Measurements from ENCODE around the gene TMEM120B.

GRCh38 chr12:121705514-121705913, 7.0 kb upstream of the TMEM120B start:
- TF ChIP-seq CTCF (conservative IDR thresholded peaks at IDR 0.05; ENCODE audit: low read depth, low read length), result no peak
- TF ChIP-seq MAFK (IDR thresholded peaks at IDR 0.05; ENCODE audit: low read depth, low read length), result no peak
- no peak for TF ChIP-seq MXI1 (IDR thresholded peaks at IDR 0.05; ENCODE audit: borderline replicate concordance, low read depth, low read length)
- no peak for TF ChIP-seq RAD21 (IDR thresholded peaks at IDR 0.05; ENCODE audit: low read length)

All from IMR-90 (cell line).